22Rv1 (cell line): ENCODE data around the gene PLA2G5.

Experiments
- H3K27ac ChIP-seq: fragments of 450-650 bp; 2 replicates; pipeline ENCODE4 v1.5.1; 2017
- ZFX ChIP-seq: fragments of 450-650 bp; IDR thresholded peaks from 2 replicates; pipeline ENCODE4 v1.6.1; 2017; ENCODE audit warnings: antibody characterized with exemption, borderline replicate concordance
- TF ChIP-seq, protein P1 (sequence below): fragments of 450-650 bp; IDR thresholded peaks from 2 replicates; pipeline ENCODE4 v1.5.1; 2017; ENCODE audit warnings: mild to moderate bottlenecking

The PLA2G5 gene

DNA sequence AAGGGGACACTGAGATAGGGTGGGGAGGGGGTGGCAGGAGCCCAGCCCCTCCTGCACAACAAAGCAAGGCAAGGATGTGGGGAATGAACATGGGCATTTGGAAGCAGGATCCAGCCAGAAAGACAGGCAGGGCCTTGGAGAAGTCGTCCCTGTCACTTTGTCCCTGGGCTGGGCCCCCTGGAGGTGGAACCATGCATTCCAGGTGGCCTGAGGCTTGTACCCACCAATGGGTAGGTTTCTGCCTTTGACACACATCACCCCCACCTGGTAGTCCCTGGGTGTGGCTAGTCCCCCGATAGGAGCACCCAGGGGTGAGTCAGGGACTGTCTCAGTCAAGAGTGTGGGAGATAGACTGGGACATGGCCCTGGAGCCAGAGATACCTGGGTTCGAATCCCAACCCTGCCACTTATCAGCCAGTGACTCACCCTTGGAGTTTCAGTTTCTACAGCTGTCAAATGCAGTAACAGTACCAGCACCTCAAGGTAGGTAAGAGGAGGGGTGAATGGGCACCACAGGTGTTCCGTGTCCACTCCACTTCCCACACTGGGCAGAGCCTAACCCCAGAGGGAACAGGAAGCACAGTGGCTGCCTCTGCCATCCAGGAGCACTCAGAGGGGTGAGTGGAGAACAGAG lies 39.3 kb downstream of the PLA2G5 start:
- no peak overlapping the region for H3K27ac ChIP-seq
- no peak for TF ChIP-seq ZFX
- TF ChIP-seq, protein P1, sequence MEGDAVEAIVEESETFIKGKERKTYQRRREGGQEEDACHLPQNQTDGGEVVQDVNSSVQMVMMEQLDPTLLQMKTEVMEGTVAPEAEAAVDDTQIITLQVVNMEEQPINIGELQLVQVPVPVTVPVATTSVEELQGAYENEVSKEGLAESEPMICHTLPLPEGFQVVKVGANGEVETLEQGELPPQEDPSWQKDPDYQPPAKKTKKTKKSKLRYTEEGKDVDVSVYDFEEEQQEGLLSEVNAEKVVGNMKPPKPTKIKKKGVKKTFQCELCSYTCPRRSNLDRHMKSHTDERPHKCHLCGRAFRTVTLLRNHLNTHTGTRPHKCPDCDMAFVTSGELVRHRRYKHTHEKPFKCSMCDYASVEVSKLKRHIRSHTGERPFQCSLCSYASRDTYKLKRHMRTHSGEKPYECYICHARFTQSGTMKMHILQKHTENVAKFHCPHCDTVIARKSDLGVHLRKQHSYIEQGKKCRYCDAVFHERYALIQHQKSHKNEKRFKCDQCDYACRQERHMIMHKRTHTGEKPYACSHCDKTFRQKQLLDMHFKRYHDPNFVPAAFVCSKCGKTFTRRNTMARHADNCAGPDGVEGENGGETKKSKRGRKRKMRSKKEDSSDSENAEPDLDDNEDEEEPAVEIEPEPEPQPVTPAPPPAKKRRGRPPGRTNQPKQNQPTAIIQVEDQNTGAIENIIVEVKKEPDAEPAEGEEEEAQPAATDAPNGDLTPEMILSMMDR: no peak

DNA sequence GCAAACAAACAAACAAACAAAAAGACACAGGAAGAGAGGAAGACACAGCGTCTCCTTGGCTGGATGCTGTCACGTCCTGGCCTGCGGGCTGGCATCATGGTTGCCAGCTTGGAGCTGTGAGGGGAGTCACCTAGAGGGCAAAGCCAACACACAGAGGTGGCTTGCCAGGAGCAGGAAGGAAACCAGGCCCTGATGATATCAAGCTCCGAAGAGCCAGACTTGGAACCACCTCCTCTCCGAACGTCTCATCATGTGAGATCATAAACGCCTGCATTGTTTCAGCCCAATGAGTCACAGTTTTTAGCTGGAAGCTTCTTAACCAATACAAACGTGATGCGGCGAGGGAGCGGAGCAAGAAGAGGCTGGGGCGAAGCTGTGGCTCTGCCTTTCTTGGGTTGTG lies 40.7 kb downstream of the PLA2G5 start:
- H3K27ac ChIP-seq: no peak overlapping the region
- TF ChIP-seq, protein P1: no peak
- no peak for TF ChIP-seq ZFX

DNA sequence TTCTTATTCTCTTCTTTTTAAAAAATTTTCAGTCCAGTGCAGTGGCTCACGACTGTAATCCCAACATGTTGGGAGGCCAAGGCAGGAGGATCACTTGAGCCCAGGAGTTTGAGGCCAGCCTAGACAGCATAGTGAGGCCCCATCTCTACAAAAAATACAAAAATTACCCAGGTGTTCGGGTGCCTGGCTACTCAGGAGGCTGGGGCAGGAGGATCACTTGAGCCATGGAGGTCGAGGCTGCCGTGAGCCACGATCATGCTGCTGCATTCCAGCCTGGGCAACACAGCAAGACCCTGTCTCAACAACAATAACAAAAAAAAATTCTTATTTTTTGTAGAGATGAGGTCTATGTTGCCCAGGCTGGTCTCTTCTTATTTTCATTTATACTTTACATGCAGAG lies 41.5 kb downstream of the PLA2G5 start:
- TF ChIP-seq ZFX: no peak
- TF ChIP-seq, protein P1: no peak
- no peak overlapping the region for H3K27ac ChIP-seq

DNA sequence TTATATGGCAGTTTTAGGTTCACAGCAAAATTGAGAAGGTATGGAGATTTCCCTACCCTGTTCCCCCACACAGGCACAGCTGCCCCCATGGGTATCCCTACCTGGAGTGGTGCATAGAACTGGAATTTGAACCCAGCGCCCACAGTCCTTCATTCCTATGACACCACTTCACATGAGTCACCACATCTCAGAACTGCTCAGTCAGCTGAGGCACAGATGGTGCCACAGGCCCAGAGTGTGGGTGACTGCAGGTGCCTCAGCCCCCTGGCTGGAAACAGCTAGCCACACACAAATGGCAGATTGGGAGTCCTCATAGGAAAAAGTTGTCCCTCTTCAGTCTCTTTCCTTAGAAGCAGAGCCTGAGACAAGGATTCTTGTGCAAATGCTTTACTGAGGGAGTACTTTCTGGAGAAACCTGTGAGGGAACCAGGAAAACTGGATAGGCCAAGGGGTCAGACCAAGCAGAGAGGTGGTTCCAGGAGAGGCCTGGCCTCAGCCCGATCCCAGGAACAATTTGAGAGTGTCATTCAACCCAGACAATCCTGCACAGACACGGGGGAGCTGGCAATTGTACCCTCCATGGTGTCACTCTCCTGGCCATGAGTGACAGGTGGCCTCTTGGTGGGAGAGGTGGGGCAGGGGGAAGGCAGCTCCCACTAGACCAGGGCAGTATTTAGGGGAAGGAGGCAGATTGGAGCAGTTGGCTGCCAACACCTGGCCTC lies 42.4 kb downstream of the PLA2G5 start:
- no peak overlapping the region for H3K27ac ChIP-seq
- TF ChIP-seq, protein P1: no peak
- TF ChIP-seq ZFX: no peak

DNA sequence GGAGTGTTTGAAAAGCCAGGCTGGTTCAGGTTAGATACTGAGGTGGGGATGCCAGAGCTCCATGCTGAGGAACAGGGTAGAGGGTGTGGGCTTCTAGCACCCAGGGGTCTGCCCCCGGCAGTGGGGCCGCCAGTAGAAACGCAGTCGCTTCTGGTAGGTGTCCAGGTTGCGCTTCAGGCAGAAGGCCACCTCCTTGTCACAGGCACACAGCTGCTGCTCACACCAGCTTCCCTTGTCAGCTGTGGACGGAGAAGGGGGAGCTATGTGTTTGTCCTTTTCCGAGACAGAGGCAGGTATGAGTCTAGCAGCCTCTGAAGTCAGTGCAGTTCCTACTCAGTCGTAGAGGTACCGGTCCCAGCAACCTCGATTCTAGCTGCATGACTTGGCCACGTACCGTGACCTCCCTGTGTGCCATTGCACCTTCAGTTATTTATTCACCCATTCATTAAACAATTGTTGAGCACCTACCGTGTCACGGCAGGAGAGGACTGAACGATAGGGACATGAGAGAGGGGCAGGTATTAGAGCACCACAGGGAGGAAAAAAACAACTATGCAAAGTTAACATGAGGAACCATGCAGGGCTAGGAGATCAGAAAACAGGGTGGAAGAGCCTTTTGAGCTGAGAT lies 44.1 kb downstream of the PLA2G5 start:
- no peak for TF ChIP-seq ZFX
- TF ChIP-seq, protein P1: no peak
- H3K27ac ChIP-seq: no peak overlapping the region

DNA sequence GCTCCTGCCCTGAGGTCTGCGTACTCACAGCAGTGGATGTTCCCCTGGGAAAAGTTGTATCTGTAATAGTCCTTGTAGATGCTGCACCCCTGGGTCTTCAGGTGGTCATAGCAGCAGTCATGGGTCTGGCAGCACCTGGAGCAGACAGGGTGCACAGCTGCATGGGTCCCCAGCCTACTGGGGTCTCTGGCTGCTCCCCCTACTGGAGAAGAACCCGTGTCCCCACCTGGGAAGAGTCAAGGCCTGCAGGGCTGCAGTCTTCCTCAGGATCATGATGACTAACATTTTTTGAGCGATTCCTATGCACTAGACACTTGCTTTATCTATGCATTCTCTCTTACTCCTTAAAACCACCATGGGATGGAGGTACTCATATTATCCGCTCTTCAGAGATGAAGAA lies 45.5 kb downstream of the PLA2G5 start:
- TF ChIP-seq, protein P1: no peak
- no peak for TF ChIP-seq ZFX

DNA sequence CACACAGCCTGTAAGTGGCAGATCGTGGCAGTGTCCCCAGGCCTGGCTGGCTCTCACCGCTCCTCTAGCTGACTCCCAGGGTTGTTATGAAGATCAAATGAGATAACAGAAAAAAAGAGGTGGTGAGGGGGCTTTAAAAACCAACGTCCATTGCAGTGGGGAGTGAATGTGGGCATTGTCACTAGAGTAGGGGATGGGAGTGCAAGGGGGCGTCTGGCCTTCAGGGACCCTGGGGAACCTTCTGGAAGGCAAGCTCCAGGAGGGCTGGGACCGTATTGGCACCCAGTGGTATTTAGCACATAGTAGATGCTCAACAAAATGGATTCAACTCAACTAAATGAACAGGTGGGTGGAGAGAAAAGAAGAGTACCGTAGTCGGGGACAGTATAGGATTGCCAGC lies 45.9 kb downstream of the PLA2G5 start:
- TF ChIP-seq, protein P1: no peak
- no peak for TF ChIP-seq ZFX
- H3K27ac ChIP-seq: no peak overlapping the region

More for the DNA sequence above, 45.5 kb downstream of the PLA2G5 start:
- H3K27ac ChIP-seq: no peak overlapping the region
